K562 (cell line): Measurements from ENCODE around the gene TTLL3. TPM values are rescaled to one million over a fixed set of nuclear protein-coding genes. Genes with fewer than 3 reads are reported as not detected.

Source experiments
- ATAC-seq: fragments of 200-7000 bp; cut with Tn5 transposase; 3 replicates; pipeline ENCODE4 v1.9.1; 2020; ENCODE audit warnings: moderate library complexity
- BruUV-seq: library from RNA; stranded (reverse); fragments of 400-500 nt; replicated peaks from 2 replicates; lab custom pipeline; 2021; lab: Mats Ljungman, UMichigan
- CTCF ChIA-PET: fragments of 300-600 bp; formaldehyde crosslinking; extraction: SDS; loops from one replicate; lab custom pipeline; 2021; ENCODE audit warnings: low intra/inter-chr PET ratio; lab: Yijun Ruan, JAX
- POLR2A ChIA-PET: fragments of 300-600, 350-650 bp; sonication (Branson Sonifier 250); formaldehyde crosslinking; extraction: SDS; loops from one replicate; lab custom pipeline; 2021; ENCODE audit warnings: antibody characterized with exemption, inconsistent platforms; lab: Yijun Ruan, JAX
- DNase-seq, 4 experiments: peaks; one replicate each; pipeline versions ENCODE4 v3.0.0 to v3.0.0-alpha.2; 2011 to 2018; ENCODE audit warnings: low spot score in 3 of 4, mixed read lengths in 3 of 4; ENCODE audit errors: extremely low read depth in 1 of 4
- FAIRE-seq: peaks from 2 replicates; lab custom pipeline; 2011; peaks lifted over from hg19 to GRCh38; lab: Jason Lieb, UNC
- H2AFZ ChIP-seq: 2 replicates; pipeline ENCODE4 v1.6.0; 2011; ENCODE audit warnings: low read depth, low read length, control low read depth, inconsistent platforms
- H3K27ac ChIP-seq: fragments of 200-600 bp; 3 replicates; pipeline ENCODE4 v1.8.0; 2011; ENCODE audit warnings: low read depth, mild to moderate bottlenecking, control low read depth, inconsistent platforms, low read length, moderate library complexity, mixed read lengths; ENCODE audit errors: extremely low read depth
- H3K27me3 ChIP-seq, 2 experiments: fragments of 300-600 bp in 1 of 2; 2 replicates in 1 of 2; 3 replicates in 1 of 2; pipeline versions ENCODE4 v1.6.0 to v1.8.0; 2011; ENCODE audit warnings: inconsistent platforms in 2 of 2, low read length in 2 of 2, mild to moderate bottlenecking in 1 of 2, mixed read lengths in 1 of 2, moderate library complexity in 1 of 2; ENCODE audit not compliant: control insufficient read depth in 2 of 2, insufficient read depth in 2 of 2
- H3K36me3 ChIP-seq: fragments of 300-600 bp; 3 replicates; pipeline ENCODE4 v1.8.0; 2011; ENCODE audit warnings: mild to moderate bottlenecking, low read length, inconsistent platforms; ENCODE audit not compliant: control insufficient read depth, insufficient read depth
- H3K4me1 ChIP-seq, 2 experiments: fragments of 200-600 bp in 1 of 2; replicated peaks in 1 of 2; 2 replicates in 1 of 2; 3 replicates in 1 of 2; pipeline versions ENCODE4 v1.5.1 to v1.8.0; 2011; ENCODE audit warnings: inconsistent platforms in 2 of 2, low read length in 2 of 2, mild to moderate bottlenecking in 1 of 2, mixed read lengths in 1 of 2, moderate library complexity in 1 of 2; ENCODE audit not compliant: control insufficient read depth in 2 of 2, insufficient read depth in 2 of 2
- H3K4me2 ChIP-seq: 2 replicates; pipeline ENCODE4 v1.6.1; 2011; ENCODE audit warnings: low read length, control low read depth, inconsistent platforms, mixed read lengths; ENCODE audit not compliant: insufficient read depth
- H3K4me3 ChIP-seq: fragments of 200-600 bp; sonication (generic), shearing (Covaris generic); 2 replicates; pipeline ENCODE4 v1.5.1; 2016; ENCODE audit warnings: control low read depth, inconsistent platforms
- H3K79me2 ChIP-seq: fragments of 200-600 bp; 3 replicates; pipeline ENCODE4 v1.8.0; 2011; ENCODE audit warnings: low read length, inconsistent platforms; ENCODE audit not compliant: control insufficient read depth, insufficient read depth
- H3K9ac ChIP-seq, 2 experiments: 2 replicates each; pipeline versions ENCODE4 v1.6.0 to v1.6.1; 2011; ENCODE audit warnings: low read depth in 2 of 2, low read length in 2 of 2, control low read depth in 1 of 2, inconsistent platforms in 1 of 2, mild to moderate bottlenecking in 1 of 2, mixed read lengths in 1 of 2; ENCODE audit not compliant: insufficient read depth in 1 of 2
- H3K9me1 ChIP-seq: one replicate; pipeline ENCODE4 v1.6.0; 2011; ENCODE audit warnings: inconsistent platforms, mild to moderate bottlenecking, low read length, moderate library complexity; ENCODE audit not compliant: control insufficient read depth, insufficient read depth
- H3K9me3 ChIP-seq: replicated peaks from 2 replicates; pipeline ENCODE4 v1.5.1; 2011; ENCODE audit warnings: low read depth, low read length, inconsistent platforms; ENCODE audit not compliant: control insufficient read depth, insufficient read depth
- H4K20me1 ChIP-seq: replicated peaks from 2 replicates; pipeline ENCODE4 v1.6.1; 2011; ENCODE audit warnings: low read length, inconsistent platforms, mixed read lengths; ENCODE audit not compliant: control insufficient read depth, insufficient read depth
- EHMT2 ChIP-seq: fragments of 450-650 bp; IDR thresholded peaks from 2 replicates; pipeline ENCODE4 v1.6.1; 2018; ENCODE audit warnings: antibody characterized with exemption
- ELF4 ChIP-seq: fragments of 450-650 bp; formaldehyde crosslinking; IDR thresholded peaks from 2 replicates; pipeline ENCODE4 v1.4.0; 2022; ENCODE audit warnings: missing genetic modification characterization
- HDGF ChIP-seq: fragments of 450-650 bp; IDR thresholded peaks from 2 replicates; pipeline ENCODE4 v1.6.1; 2016
- KLF13 ChIP-seq: fragments of 450-650 bp; IDR thresholded peaks from 2 replicates; pipeline ENCODE4 v1.6.1; 2016; ENCODE audit warnings: missing genetic modification characterization, low read depth, mild to moderate bottlenecking, missing compliant biosample characterization, moderate library complexity, borderline replicate concordance
- MEF2A ChIP-seq: IDR thresholded peaks from 2 replicates; pipeline ENCODE4 v1.6.1; 2011; ENCODE audit warnings: low read depth, mild to moderate bottlenecking, low read length, moderate library complexity; ENCODE audit not compliant: control insufficient read depth
- OTX1 ChIP-seq: fragments of 450-650 bp; formaldehyde crosslinking; IDR thresholded peaks from 2 replicates; pipeline ENCODE4 v1.4.0; 2022; ENCODE audit warnings: mild to moderate bottlenecking
- SUPT5H ChIP-seq: fragments of 450-650 bp; IDR thresholded peaks from 2 replicates; pipeline ENCODE4 v1.6.1; 2016
- TAF7 ChIP-seq: fragments of 450-650 bp; IDR thresholded peaks from 2 replicates; pipeline ENCODE4 v1.6.1; 2016; ENCODE audit warnings: missing genetic modification characterization, missing compliant biosample characterization
- TEAD4 ChIP-seq, 2 experiments: sonication (generic) in 1 of 2; formaldehyde crosslinking in 1 of 2; IDR thresholded peaks; 2 replicates each; pipeline versions ENCODE4 v1.6.1 to v1.8.0; 2012 to 2022; ENCODE audit warnings: borderline replicate concordance in 1 of 2, inconsistent platforms in 1 of 2, low read length in 1 of 2, mild to moderate bottlenecking in 1 of 2, missing genetic modification reagents in 1 of 2
- ZNF133 ChIP-seq: fragments of 250-450 bp; sonication (Bioruptor Pico); IDR thresholded peaks from 2 replicates; pipeline ENCODE4 v1.4.0; 2020; ENCODE audit warnings: mild to moderate bottlenecking
- WGBS: fragments of 100-300 bp; shearing (Covaris generic); methylation state at CpG from one replicate; pipeline ENCODE4 v1.1.6; 2016; ENCODE audit warnings: low coverage, mixed read lengths; ENCODE audit not compliant: insufficient coverage; ENCODE audit errors: missing lambda C conversion rate; 5-methylcytosine and 5-hydroxymethylcytosine counted together
- in situ Hi-C: fragments of 300-500 bp; cut with MboI; formaldehyde crosslinking; loops from 4 replicates; pipeline ENCODE4 v1.15.0; 2018; ENCODE audit warnings: inconsistent platforms, mixed read lengths
- intact Hi-C: fragments of 100-400 bp; cut with micrococcal nuclease; formaldehyde crosslinking; loops from 2 replicates; pipeline ENCODE4 v1.14.2; 2022
- polyA plus RNA-seq, 8 experiments: library from polyadenylated mRNA; depleted of rRNA in 4 of 8; stranded (reverse) in 5 of 8; unstranded in 3 of 8; fragments of >200 nt; fragmentation: Nextera tagmentation in 2 of 8; fragmentation: Illumina TruSeq in 1 of 8; extraction: Ambion mirVana in 2 of 8; extraction: Trizol in 1 of 8; gene quantifications; 2 replicates each; pipeline versions ENCODE4 v1.2.1 to v1.2.3, GENCODE V29; 2011 to 2014; ENCODE audit warnings: inconsistent platforms in 1 of 8, missing spikeins in 1 of 8
- total RNA-seq, 7 experiments: library from RNA; depleted of rRNA in 6 of 7; stranded (reverse); fragments of >200 nt in 6 of 7; fragmentation: Illumina TruSeq in 2 of 7; extraction: Trizol in 2 of 7; gene quantifications; 2 replicates each; pipeline versions ENCODE4 v1.2.1 to v1.2.3, GENCODE V29; 2011 to 2021; ENCODE audit warnings: low replicate concordance in 1 of 7
- TF ChIP-seq, protein P1 (sequence below): fragments of 450-650 bp; formaldehyde crosslinking; IDR thresholded peaks from 2 replicates; pipeline ENCODE4 v1.4.0; 2022; ENCODE audit warnings: missing genetic modification characterization
- TF ChIP-seq, protein P2 (sequence below): fragments of 450-650 bp; formaldehyde crosslinking; conservative IDR thresholded peaks from 2 replicates; pipeline ENCODE4 v1.4.0; 2022; ENCODE audit warnings: mild to moderate bottlenecking, missing genetic modification characterization
- TF ChIP-seq, protein P3 (sequence below): fragments of 450-650 bp; formaldehyde crosslinking; IDR thresholded peaks from 2 replicates; pipeline ENCODE4 v1.4.0; 2022; ENCODE audit warnings: missing genetic modification characterization

TTLL3 gene
- total and polyA plus RNA-seq, 9 of the 15 experiments (the other 6 are each of a cell fraction or from before 2014, with no cell fraction given), result 8.9 to 106 (median 33.2) TPM

DNA sequence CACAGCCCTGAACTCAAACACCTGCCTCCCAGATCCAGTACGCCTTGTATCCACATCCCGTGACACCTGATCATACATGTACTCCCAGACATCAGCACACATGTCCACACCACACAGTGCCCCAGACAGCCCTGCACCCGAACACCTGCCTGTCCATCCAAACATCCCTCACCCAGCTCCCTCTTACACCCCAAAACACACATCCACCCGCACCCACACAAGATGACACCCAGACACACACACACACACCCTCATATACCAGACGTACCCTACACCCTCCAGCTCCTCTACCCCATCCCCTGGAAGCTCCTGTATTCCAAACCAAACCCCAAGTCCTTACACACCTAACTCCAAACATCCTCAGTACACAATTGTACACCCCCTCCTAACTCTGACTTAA lies 41.0 kb upstream of the TTLL3 start:
- peak; percentile 82 for FAIRE-seq
- H4K20me1 ChIP-seq, result no peaks in the 10 kb centered on the region
- H3K9me1 ChIP-seq, result no peaks in the 10 kb centered on the region
- H3K79me2 ChIP-seq, result no peaks in the 10 kb centered on the region
- in situ Hi-C loops (no loop called here), intact Hi-C loops (no loop called here)
- no peak overlapping the region for H2AFZ ChIP-seq
- no peaks in the 10 kb centered on the region for H3K9me3 ChIP-seq
- CTCF ChIA-PET, result no interaction called here
- H3K36me3 ChIP-seq, result no peaks in the 10 kb centered on the region
- TF ChIP-seq EHMT2 (0 out of 2 replicates have a peak, but pooled peaks have one; percentile 27), TEAD4 (IDR thresholded peaks at IDR 0.05; ENCODE audit: low read length) (no peak), TEAD4 (CRISPR knock-in tag; IDR thresholded peaks at IDR 0.05; ENCODE audit: borderline replicate concordance) (no peak), ELF4 (CRISPR knock-in tag) (peak; percentile 66; the same call in 1 of the 2 replicates), TAF7 (tag) (no peak), SUPT5H (peak; percentile 49; the same call in 1 of the 2 replicates), KLF13 (tag) (no peak), MEF2A (no peak), HDGF (0 out of 2 replicates have a peak, but pooled peaks have one; percentile 56), ZNF133 (no peak), OTX1 (CRISPR knock-in tag) (0 out of 2 replicates have a peak, but pooled peaks have one; percentile 17)
- TF ChIP-seq, protein P1, sequence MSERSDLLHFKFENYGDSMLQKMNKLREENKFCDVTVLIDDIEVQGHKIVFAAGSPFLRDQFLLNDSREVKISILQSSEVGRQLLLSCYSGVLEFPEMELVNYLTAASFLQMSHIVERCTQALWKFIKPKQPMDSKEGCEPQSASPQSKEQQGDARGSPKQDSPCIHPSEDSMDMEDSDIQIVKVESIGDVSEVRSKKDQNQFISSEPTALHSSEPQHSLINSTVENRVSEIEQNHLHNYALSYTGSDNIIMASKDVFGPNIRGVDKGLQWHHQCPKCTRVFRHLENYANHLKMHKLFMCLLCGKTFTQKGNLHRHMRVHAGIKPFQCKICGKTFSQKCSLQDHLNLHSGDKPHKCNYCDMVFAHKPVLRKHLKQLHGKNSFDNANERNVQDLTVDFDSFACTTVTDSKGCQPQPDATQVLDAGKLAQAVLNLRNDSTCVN (CRISPR knock-in tag), result 0 out of 2 replicates have a peak, but pooled peaks have one; percentile 65
- TF ChIP-seq, protein P2, sequence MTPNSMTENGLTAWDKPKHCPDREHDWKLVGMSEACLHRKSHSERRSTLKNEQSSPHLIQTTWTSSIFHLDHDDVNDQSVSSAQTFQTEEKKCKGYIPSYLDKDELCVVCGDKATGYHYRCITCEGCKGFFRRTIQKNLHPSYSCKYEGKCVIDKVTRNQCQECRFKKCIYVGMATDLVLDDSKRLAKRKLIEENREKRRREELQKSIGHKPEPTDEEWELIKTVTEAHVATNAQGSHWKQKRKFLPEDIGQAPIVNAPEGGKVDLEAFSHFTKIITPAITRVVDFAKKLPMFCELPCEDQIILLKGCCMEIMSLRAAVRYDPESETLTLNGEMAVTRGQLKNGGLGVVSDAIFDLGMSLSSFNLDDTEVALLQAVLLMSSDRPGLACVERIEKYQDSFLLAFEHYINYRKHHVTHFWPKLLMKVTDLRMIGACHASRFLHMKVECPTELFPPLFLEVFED, result 0 out of 2 replicates have a peak, but pooled peaks have one; percentile 53
- TF ChIP-seq, protein P3, sequence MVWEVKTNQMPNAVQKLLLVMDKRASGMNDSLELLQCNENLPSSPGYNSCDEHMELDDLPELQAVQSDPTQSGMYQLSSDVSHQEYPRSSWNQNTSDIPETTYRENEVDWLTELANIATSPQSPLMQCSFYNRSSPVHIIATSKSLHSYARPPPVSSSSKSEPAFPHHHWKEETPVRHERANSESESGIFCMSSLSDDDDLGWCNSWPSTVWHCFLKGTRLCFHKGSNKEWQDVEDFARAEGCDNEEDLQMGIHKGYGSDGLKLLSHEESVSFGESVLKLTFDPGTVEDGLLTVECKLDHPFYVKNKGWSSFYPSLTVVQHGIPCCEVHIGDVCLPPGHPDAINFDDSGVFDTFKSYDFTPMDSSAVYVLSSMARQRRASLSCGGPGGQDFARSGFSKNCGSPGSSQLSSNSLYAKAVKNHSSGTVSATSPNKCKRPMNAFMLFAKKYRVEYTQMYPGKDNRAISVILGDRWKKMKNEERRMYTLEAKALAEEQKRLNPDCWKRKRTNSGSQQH (CRISPR knock-in tag), result peak; percentile 91
- no peak for DNase-seq
- H3K4me1 ChIP-seq, result peaks cover 0 to 19% of the 10 kb centered on the region in 2 experiments; a peak in 3 of 5 replicates
- BruUV-seq, result no TSS peak
- H3K4me2 ChIP-seq, result peak overlapping the region; percentile 71
- no peak overlapping the region for H3K27ac ChIP-seq
- ATAC-seq, result no peak
- H3K27me3 ChIP-seq, result no peaks in the 10 kb centered on the region
- H3K9ac ChIP-seq, result peak overlapping the region in 1 of 2 experiments; percentile 48; a peak in 1 of 4 replicates
- 71% methylated on average over 5 of the region's 5 CpGs for WGBS
- H3K4me3 ChIP-seq, result peak overlapping the region; percentile 37; the same call in 1 of the 2 replicates
- POLR2A ChIA-PET, result interaction anchor here (0.8 to 1.3 kb wide), 4 partner anchors 11 to 17 kb away, joined by 3 to 6 read pairs (median 4); no protein-coding TSS in a partner anchor
